ENCODE results near the gene CEP70. TPM values are rescaled to one million over a fixed set of nuclear protein-coding genes. Genes with fewer than 3 reads are reported as not detected.

The CEP70 gene, protein sequence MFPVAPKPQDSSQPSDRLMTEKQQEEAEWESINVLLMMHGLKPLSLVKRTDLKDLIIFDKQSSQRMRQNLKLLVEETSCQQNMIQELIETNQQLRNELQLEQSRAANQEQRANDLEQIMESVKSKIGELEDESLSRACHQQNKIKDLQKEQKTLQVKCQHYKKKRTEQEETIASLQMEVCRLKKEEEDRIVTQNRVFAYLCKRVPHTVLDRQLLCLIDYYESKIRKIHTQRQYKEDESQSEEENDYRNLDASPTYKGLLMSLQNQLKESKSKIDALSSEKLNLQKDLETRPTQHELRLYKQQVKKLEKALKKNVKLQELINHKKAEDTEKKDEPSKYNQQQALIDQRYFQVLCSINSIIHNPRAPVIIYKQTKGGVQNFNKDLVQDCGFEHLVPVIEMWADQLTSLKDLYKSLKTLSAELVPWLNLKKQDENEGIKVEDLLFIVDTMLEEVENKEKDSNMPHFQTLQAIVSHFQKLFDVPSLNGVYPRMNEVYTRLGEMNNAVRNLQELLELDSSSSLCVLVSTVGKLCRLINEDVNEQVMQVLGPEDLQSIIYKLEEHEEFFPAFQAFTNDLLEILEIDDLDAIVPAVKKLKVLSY
- total RNA-seq (2021), result 31.1 and 32.6 TPM in 2 replicates
- long read RNA-seq, transcript CEP70-208 (18 exons, 2,028 nt), result minor isoform, 5 of 284 reads
- long read RNA-seq, transcript CEP70-201 (18 exons, 2,732 nt), result major isoform, 78 of 284 reads
- long read RNA-seq, transcript CEP70-211 (18 exons, 1,993 nt), result minor isoform, 73 of 284 reads
- long read RNA-seq, transcript CEP70-210 (16 exons, 2,037 nt), result minor isoform, 8 of 284 reads
- long read RNA-seq, partial matches to known transcripts, result 58 of 284 reads
- long read RNA-seq, other reads (novel, unspliced or antisense), result 60 of 284 reads

DNA sequence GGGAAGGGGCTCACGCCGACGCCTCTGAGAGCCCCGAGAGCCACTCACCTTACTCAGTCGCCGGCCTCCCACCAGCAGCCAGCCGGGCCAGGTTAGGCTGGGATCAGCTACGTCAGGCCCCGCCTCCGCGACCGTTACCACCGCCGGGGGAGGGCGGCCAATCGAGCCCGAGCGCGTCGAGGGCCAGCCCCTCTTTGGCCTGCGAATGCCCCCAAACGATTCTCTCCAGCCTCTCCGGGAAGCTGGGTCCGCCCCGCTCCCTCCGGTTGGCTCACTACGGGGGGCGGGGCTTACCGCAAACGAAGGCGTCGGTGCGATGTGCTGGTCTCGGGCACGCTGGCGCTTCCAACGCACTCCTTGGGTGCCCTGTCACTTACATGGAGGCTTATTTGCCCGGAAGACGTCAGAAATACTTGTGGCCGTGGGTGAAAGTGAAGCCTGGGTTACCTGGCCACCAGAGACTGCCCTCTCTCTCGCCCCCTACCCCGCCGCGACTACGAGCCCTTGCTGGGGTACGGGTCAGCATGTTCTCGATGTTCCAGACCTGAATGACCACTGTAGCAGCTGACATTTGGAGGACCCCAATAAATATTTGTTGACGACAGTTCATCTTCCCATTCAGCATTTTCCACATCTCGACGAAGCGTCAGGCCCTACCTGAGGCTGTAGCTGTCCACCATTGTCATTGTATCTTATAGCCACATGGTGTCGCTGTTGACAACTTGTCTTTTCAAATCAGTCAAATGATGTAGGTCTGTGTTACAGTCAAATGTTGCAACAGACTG is at the start of gene CEP70:
CEP70 (minus strand) TSS at position 111 of the 785 bp plus-strand sequence. CDS start 21,333 bp downstream, outside the sequence.
- Histone ChIP-seq H3K4me2 (ENCODE audit: insufficient read depth, insufficient read length, low read length) (peak within 1 kb of the TSS; percentile 89), H3K56ac (ENCODE audit: insufficient read length, low read depth, low read length) (no peak within 1 kb of the TSS), H2BK20ac (ENCODE audit: low read depth, low read length, poor library complexity, severe bottlenecking) (no peak within 1 kb of the TSS), H3K4me1 (ENCODE audit: insufficient read depth, low read length) (no peaks in the 10 kb centered on the region), H3K27me3 (ENCODE audit: insufficient read depth, low read length) (no peaks in the 10 kb centered on the region), H3K23ac (ENCODE audit: insufficient read length, low read depth, low read length) (no peak within 1 kb of the TSS), H4K91ac (ENCODE audit: insufficient read length, low read depth, low read length) (no peak within 1 kb of the TSS), H3T11ph (ENCODE audit: low read length) (no peak within 1 kb of the TSS), H3K9me3 (ENCODE audit: control insufficient read depth, low read depth, low read length) (no peaks in the 10 kb centered on the region), H4K8ac (replicated peaks; ENCODE audit: insufficient read length, low read depth, low read length) (no peak within 1 kb of the TSS), H3K23me2 (ENCODE audit: insufficient read length, low read depth, low read length, poor library complexity, severe bottlenecking) (peaks cover 7% of the 10 kb centered on the region), H4K5ac (ENCODE audit: insufficient read length, low read depth, low read length) (no peak within 1 kb of the TSS), H3K27ac (ENCODE audit: insufficient read length, low read depth, low read length) (peak within 1 kb of the TSS; percentile 17), H3K18ac (ENCODE audit: insufficient read length, low read depth, low read length) (peak within 1 kb of the TSS; percentile 71), H2BK12ac (ENCODE audit: insufficient read length, low read depth, low read length) (no peak within 1 kb of the TSS), H3K4ac (ENCODE audit: low read depth, low read length) (no peak within 1 kb of the TSS), H2AFZ (ENCODE audit: low read length) (peak within 1 kb of the TSS; percentile 43), H3K79me1 (ENCODE audit: insufficient read depth, low read depth, low read length, poor library complexity, severe bottlenecking) (no peaks in the 10 kb centered on the region), H2BK120ac (ENCODE audit: low read depth, low read length, poor library complexity, severe bottlenecking) (no peak within 1 kb of the TSS), H4K20me1 (ENCODE audit: control insufficient read depth, insufficient read depth, insufficient read length) (no peaks in the 10 kb centered on the region), H3K79me2 (ENCODE audit: insufficient read depth, low read length) (no peaks in the 10 kb centered on the region), H2BK5ac (ENCODE audit: insufficient read length, low read length) (no peak within 1 kb of the TSS), H3K9ac (ENCODE audit: extremely low read depth, insufficient read length, low read length) (peak within 1 kb of the TSS; percentile 53), H3K14ac (ENCODE audit: insufficient read depth, low read length) (peak within 1 kb of the TSS; percentile 77; the same call in 1 of the 2 replicates), H2BK15ac (ENCODE audit: low read depth, low read length) (no peak within 1 kb of the TSS), H2AK5ac (ENCODE audit: insufficient read length, low read length) (no peak within 1 kb of the TSS)
- Mint-ChIP-seq H3K9me3 (peaks cover 7 to 9% of the 10 kb centered on the region in 2 experiments; a peak in 4 of 5 replicates), H3K4me3 (peak within 1 kb of the TSS; percentile 85 to 93), H3K27ac (peak within 1 kb of the TSS; percentile 79 to 97 (median 84)), H3K4me1 (peaks cover 23 to 28% of the 10 kb centered on the region in 2 experiments), H3K27me3 (ENCODE audit: low read depth) (no peaks in the 10 kb centered on the region), H3K36me3 (ENCODE audit: insufficient read depth in 1 of 3, low read depth in 3 of 3) (peaks cover 0 to 8% (median 5%) of the 10 kb centered on the region in 3 experiments; a peak in 5 of 7 replicates)
- no CpG with 5 or more reads among the region's 52 CpGs for WGBS (ENCODE audit: extremely low coverage, insufficient read length, low lambda C conversion rate)
- peak; percentile 95 for TF ChIP-seq CTCF (conservative IDR thresholded peaks at IDR 0.05)
- DNase-seq, result peak; percentile 97

Measured in H9 (cell line).